Panc1 (cell line): ENCODE data around the gene DNAH6. TPM values are rescaled to one million over a fixed set of nuclear protein-coding genes. Genes with fewer than 3 reads are reported as not detected.

Source experiments
- ATAC-seq: fragments of 200-7000 bp; cut with Tn5 transposase; 2 replicates; pipeline ENCODE4 v1.9.1; 2020; ENCODE audit warnings: mild to moderate bottlenecking, moderate library complexity
- BruUV-seq: library from RNA; stranded (reverse); fragments of 400-500 nt; replicated peaks from 2 replicates; lab custom pipeline; 2021; lab: Mats Ljungman, UMichigan
- CTCF ChIA-PET: fragments of 300-600 bp; sonication (Branson Sonifier 250); formaldehyde crosslinking; loops from one replicate; lab custom pipeline; 2022; ENCODE audit warnings: antibody characterized with exemption; lab: Charles Lee
- POLR2A ChIA-PET: fragments of 300-600 bp; sonication (Branson Sonifier 250); formaldehyde crosslinking; loops from one replicate; lab custom pipeline; 2022; ENCODE audit warnings: antibody characterized with exemption; lab: Charles Lee
- DNase-seq: peaks from one replicate; pipeline ENCODE4 v3.0.0-alpha.2; 2010; ENCODE audit warnings: low read depth, low spot score
- H3K27ac ChIP-seq: 2 replicates; pipeline ENCODE4 v1.5.1; 2011; ENCODE audit warnings: mild to moderate bottlenecking, low read length, inconsistent platforms
- H3K27me3 ChIP-seq: fragments of 200-500 bp; sonication (Bioruptor generic); 2 replicates; pipeline ENCODE4 v1.6.0; 2014; ENCODE audit warnings: low read length, inconsistent platforms; ENCODE audit not compliant: control insufficient read depth, insufficient read depth
- H3K36me3 ChIP-seq: fragments of 200-500 bp; sonication (Bioruptor generic); 2 replicates; pipeline ENCODE4 v1.5.1; 2014; ENCODE audit warnings: inconsistent platforms, mild to moderate bottlenecking, low read length, moderate library complexity; ENCODE audit not compliant: control insufficient read depth, insufficient read depth
- H3K4me1 ChIP-seq: 2 replicates; pipeline ENCODE4 v1.5.1; 2011; ENCODE audit warnings: inconsistent platforms, mild to moderate bottlenecking, low read length, moderate library complexity; ENCODE audit not compliant: control insufficient read depth, insufficient read depth
- H3K4me3 ChIP-seq, 2 experiments: 2 replicates each; pipeline ENCODE4 v1.5.1; 2011 to 2012; ENCODE audit warnings: low read depth in 2 of 2, low read length in 2 of 2, mild to moderate bottlenecking in 2 of 2, inconsistent platforms in 1 of 2, moderate library complexity in 1 of 2
- H3K9me3 ChIP-seq: fragments of 200-500 bp; sonication (Bioruptor generic); 2 replicates; pipeline ENCODE4 v1.5.1; 2014; ENCODE audit warnings: low read depth, mild to moderate bottlenecking, inconsistent platforms, low read length, moderate library complexity; ENCODE audit not compliant: control insufficient read depth, insufficient read depth
- CTCF ChIP-seq: fragments of 450-650 bp; IDR thresholded peaks from 2 replicates; pipeline ENCODE4 v1.5.1; 2017; ENCODE audit warnings: mild to moderate bottlenecking
- POLR2AphosphoS5 ChIP-seq: IDR thresholded peaks from 2 replicates; pipeline ENCODE4 v1.6.1; 2012; ENCODE audit warnings: mild to moderate bottlenecking, low read depth, low read length, moderate library complexity
- REST ChIP-seq, 2 experiments: IDR thresholded peaks; 2 replicates each; pipeline ENCODE4 v1.6.1; 2011 to 2012; ENCODE audit warnings: low read depth in 2 of 2, control low read depth in 1 of 2, low read length in 1 of 2, mild to moderate bottlenecking in 1 of 2, moderate library complexity in 1 of 2; ENCODE audit not compliant: insufficient read depth in 1 of 2
- SIN3A ChIP-seq: IDR thresholded peaks from 2 replicates; pipeline ENCODE4 v1.6.1; 2012; ENCODE audit warnings: low read depth, mild to moderate bottlenecking, low read length, moderate library complexity, borderline replicate concordance; ENCODE audit not compliant: insufficient read depth
- TCF7L2 ChIP-seq: IDR thresholded peaks from 2 replicates; pipeline ENCODE4 v1.6.1; 2011; ENCODE audit warnings: mild to moderate bottlenecking, low read depth, low read length, inconsistent platforms
- in situ Hi-C: cut with HindIII; loops from 2 replicates; pipeline ENCODE4 v1.10.0; 2016; ENCODE audit warnings: low sequenced_read_pairs, low pct_unique_long_range_greater_than_20kb
- intact Hi-C: fragments of 100-400 bp; cut with micrococcal nuclease; formaldehyde crosslinking; loops from one replicate; pipeline ENCODE4 v1.10.0; 2022; ENCODE audit not compliant: unreplicated experiment
- total RNA-seq: library from RNA; stranded (reverse); gene quantifications from one replicate; pipeline ENCODE4 v1.2.1, GENCODE V29; 2021; ENCODE audit not compliant: unreplicated experiment

The DNAH6 gene
- total RNA-seq, 1 experiment from 2014 or later, result 0.26 TPM

- no peaks in the 10 kb centered on the region for H3K4me1 ChIP-seq
- no peaks in the 10 kb centered on the region for H3K36me3 ChIP-seq
- intact Hi-C loops, result no loop called here
- BruUV-seq, result no TSS peak
- TF ChIP-seq SIN3A, result no peak
- no peak overlapping the region for H3K4me3 ChIP-seq
- no peak for ATAC-seq
- CTCF ChIA-PET, result no interaction called here
- H3K27me3 ChIP-seq, result no peaks in the 10 kb centered on the region
- H3K9me3 ChIP-seq, result no peaks in the 10 kb centered on the region
- no peak overlapping the region for H3K27ac ChIP-seq
- in situ Hi-C loops, result no loop called here
- DNase-seq, result no peak
- POLR2A ChIA-PET, result no interaction called here
These were observed 338.6 kb downstream of the DNAH6 start for GRCh38 chr2:84854850-84855249.

GRCh38 chr2:84855731-84856130, 339.4 kb downstream of the DNAH6 start:
- no peak overlapping the region for H3K4me3 ChIP-seq
- ATAC-seq (no peak), DNase-seq (no peak)
- ChIA-PET CTCF (no interaction called here), POLR2A (no interaction called here)
- TF ChIP-seq CTCF (no peak), SIN3A (no peak), TCF7L2 (no peak), POLR2AphosphoS5 (no peak), REST (IDR thresholded peaks at IDR 0.05; ENCODE audit: insufficient read depth in 1 of 2, low read depth in 2 of 2, low read length in 1 of 2) (no peak)
- in situ Hi-C loops, result no loop called here
- no peaks in the 10 kb centered on the region for H3K36me3 ChIP-seq
- BruUV-seq, result no TSS peak
- no peak overlapping the region for H3K27ac ChIP-seq
- no peaks in the 10 kb centered on the region for H3K9me3 ChIP-seq
- H3K27me3 ChIP-seq, result no peaks in the 10 kb centered on the region
- no peaks in the 10 kb centered on the region for H3K4me1 ChIP-seq
- intact Hi-C loops, result no loop called here

- TF ChIP-seq REST (IDR thresholded peaks at IDR 0.05; ENCODE audit: insufficient read depth in 1 of 2, low read depth in 2 of 2, low read length in 1 of 2) (no peak), SIN3A (no peak)
- CTCF ChIA-PET, result no interaction called here
- ATAC-seq (no peak), DNase-seq (no peak)
- Histone ChIP-seq H3K4me1 (no peaks in the 10 kb centered on the region), H3K27me3 (no peaks in the 10 kb centered on the region), H3K4me3 (no peak overlapping the region), H3K27ac (no peak overlapping the region), H3K36me3 (no peaks in the 10 kb centered on the region), H3K9me3 (no peaks in the 10 kb centered on the region)
- in situ Hi-C loops, result no loop called here
- BruUV-seq, result no TSS peak
- intact Hi-C loops, result no loop called here
- POLR2A ChIA-PET, result no interaction called here
These were observed 340.5 kb downstream of the DNAH6 start for GRCh38 chr2:84856787-84857186.
